Caki2 (cell line): ENCODE data around the gene RNF151. TPM values are rescaled to one million over a fixed set of nuclear protein-coding genes. Genes with fewer than 3 reads are reported as not detected.
A peak's percentile ranks its signal among the peaks of the same experiment; 100 is the strongest.

Experiments
- DNase-seq: peaks from one replicate; pipeline ENCODE4 v3.0.0-alpha.2; 2015; ENCODE audit warnings: low read depth
- in situ Hi-C: cut with HindIII; loops from 2 replicates; pipeline ENCODE4 v1.10.0; 2016; ENCODE audit warnings: low sequenced_read_pairs, low pct_unique_long_range_greater_than_20kb, mixed read lengths
- total RNA-seq: library from RNA; depleted of rRNA; stranded (reverse); fragments of >200 nt; shearing (Covaris generic); gene quantifications from 2 replicates; pipeline ENCODE4 v1.2.3, GENCODE V29; 2014; ENCODE audit warnings: low replicate concordance

The RNF151 gene
- total RNA-seq, 1 experiment from 2014 or later: not detected

DNA sequence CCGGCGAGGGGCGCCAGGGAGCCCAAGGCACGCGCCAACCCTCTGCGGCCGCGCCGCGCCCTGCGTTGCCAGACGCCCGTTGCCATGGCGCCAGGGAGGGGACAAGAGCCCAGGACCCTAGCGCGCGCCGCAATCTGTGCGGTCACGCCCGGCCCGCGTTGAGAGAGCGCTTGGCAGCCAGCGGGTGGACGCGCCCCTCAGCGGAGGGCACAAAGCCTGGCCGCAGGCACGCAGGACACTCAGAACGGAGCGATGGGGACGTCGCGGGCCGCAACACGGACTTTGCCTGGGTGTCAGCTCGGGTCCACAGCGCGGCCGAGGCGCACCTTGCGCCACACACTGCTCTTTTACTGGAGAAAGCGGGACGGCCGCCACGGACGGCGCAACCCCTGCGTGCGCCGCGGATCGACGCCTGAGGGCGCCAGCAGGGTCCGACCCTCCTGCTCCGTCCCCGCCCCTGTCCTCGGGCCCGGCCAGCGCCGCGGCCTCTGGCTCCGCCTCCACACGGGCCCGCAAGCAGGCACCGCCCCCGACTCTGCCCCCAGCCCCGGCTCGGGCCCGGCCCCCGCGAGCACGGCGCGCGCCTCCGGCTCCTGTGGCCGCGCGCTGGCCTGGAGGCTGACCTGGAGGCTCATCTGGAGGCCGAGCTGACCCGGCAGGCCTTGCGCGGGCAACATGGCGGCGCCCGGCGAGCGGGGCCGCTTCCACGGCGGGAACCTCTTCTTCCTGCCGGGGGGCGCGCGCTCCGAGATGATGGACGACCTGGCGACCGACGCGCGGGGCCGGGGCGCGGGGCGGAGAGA, 17.1 kb downstream of the RNF151 start, which contains the start of gene GFER:
GFER (plus strand) TSS at position 650 of the 803 bp plus-strand sequence; CDS start at position 676, 26 bp downstream.
- in situ Hi-C loops: no loop called here
- peak; percentile 92 for DNase-seq

DNA sequence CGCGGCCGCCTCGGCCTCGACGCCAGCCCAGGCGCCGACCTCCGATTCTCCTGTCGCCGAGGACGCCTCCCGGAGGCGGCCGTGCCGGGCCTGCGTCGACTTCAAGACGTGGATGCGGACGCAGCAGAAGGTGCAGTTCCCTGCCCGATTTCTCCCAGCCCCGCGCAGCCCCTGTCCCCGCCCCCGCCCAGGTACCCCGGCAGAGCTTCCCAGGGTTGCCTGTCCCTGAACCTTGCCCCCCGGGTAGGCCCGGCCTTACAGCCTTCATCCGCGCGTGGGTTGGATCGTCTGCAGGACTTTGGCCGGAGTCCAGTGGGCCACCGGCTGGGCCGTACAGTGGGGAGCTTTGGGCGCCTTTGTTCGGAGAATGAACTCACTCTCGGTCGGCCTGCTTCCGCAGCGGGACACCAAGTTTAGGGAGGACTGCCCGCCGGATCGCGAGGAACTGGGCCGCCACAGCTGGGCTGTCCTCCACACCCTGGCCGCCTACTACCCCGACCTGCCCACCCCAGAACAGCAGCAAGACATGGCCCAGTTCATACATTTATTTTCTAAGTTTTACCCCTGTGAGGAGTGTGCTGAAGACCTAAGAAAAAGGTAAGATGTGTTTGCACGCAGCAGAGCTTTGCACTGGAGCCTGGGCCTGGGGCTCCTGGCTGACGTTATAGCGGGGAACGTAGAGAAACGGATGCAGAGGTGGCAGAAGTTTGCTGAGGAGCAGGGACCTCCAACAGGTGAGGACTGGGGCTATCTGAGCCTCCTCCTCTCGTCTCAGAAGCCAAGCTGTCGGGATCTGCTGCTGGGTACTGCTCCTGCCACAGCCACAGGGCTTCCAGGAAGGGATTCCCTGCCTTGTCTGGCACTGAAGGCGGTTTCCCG, 17.9 kb downstream of the RNF151 start:
- in situ Hi-C loops: no loop called here
- no peak for DNase-seq

DNA sequence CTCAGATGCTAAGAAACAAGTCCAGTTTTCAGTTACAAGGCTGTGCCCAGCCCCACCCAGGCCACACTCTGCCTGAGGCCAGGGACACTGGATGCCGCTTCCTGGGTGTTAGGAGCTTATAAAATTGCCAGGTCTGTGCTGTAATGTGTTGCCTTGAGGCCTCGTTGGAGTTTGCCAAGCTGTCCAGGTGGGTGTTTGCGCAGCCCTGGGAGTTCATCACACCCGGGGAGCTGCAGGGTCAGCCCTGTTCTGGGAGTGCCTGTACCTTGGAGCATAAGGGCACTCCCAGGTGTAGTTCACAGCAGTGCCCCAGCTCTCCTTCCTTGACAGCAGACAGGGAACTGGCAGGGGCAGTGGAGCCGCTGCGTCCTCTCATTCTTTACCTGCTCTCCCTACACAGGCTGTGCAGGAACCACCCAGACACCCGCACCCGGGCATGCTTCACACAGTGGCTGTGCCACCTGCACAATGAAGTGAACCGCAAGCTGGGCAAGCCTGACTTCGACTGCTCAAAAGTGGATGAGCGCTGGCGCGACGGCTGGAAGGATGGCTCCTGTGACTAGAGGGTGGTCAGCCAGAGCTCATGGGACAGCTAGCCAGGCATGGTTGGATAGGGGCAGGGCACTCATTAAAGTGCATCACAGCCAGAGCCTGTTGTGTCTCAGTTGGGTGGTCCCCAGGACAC, 19.0 kb downstream of the RNF151 start:
- in situ Hi-C loops: no loop called here
- no peak for DNase-seq

DNA sequence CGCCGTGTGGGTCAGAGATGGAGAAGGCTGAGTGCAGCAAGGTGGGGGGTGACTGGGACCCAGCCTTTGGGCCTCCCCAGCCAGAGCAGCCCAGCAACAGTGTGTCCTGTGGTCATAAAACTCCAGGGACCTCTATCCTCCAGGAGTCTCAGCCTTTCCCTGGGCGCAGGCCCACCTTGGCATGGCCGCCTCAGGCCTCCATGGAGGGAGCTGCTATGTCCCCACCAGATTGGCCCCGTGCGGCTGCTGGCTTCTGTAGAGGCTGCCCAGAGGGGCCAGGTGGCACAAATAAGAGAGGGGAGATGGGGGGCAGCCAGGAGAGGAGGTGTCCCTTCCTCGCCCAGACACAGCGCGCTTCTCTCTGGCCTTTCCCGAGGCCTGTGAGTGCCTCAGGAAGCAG, 20.5 kb downstream of the RNF151 start:
- in situ Hi-C loops: no loop called here
- DNase-seq: no peak

DNA sequence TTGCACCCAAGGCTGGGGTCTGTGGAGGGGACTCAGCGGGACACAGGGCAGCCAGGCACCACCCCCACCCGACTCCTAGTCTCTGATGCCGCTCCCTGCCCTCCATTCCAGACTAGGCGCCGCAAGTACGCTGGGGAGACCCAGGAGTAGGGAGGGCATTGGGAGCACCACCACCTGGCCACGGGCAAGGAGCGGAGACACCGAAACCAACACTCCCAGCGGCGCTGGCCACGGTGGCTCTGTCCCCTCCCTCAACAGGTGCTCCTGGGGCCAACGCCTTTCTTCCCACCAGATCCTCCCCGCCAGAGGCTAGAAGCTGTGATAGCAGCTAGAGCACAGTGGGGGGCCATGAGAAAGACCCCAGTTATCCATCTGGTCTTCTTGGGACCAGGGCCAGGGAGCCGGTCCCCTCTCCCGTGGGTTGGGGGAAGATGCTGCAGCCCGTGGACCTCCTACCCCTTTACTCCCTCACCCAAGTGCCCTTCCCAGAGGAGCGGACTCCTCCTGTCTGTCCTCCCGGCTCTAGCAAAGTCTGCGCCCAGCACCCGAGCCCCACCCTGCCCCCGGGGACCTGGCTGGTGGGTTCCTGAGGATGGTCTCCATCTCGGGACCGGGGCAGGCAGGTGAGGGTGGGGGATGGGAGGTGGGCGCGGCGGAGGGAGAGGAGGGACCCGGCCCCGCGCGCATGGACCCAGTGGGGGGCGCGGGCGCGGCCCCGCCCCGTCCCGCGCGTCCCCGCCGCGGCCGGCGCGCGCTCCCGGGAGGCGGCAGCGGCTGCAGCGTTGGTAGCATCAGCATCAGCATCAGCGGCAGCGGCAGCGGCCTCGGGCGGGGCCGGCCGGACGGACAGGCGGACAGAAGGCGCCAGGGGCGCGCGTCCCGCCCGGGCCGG, 22.8 kb downstream of the RNF151 start, which contains the start of gene SYNGR3:
SYNGR3 (plus strand) TSS at position 762 of the 892 bp plus-strand sequence. CDS start 133 bp downstream, outside the sequence.
- no peak for DNase-seq
- in situ Hi-C loops: no loop called here

DNA sequence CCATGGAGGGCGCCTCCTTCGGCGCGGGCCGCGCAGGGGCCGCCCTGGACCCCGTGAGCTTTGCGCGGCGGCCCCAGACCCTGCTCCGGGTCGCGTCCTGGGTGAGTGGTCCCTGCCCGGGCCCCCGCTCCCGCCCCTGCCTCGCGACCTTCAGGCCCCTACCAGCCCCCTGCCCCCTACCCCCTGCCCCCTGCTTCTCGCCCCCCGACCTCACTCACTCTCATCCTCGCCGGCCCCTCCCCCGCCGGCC, 23.4 kb downstream of the RNF151 start:
- DNase-seq: no peak
- in situ Hi-C loops: no loop called here

DNA sequence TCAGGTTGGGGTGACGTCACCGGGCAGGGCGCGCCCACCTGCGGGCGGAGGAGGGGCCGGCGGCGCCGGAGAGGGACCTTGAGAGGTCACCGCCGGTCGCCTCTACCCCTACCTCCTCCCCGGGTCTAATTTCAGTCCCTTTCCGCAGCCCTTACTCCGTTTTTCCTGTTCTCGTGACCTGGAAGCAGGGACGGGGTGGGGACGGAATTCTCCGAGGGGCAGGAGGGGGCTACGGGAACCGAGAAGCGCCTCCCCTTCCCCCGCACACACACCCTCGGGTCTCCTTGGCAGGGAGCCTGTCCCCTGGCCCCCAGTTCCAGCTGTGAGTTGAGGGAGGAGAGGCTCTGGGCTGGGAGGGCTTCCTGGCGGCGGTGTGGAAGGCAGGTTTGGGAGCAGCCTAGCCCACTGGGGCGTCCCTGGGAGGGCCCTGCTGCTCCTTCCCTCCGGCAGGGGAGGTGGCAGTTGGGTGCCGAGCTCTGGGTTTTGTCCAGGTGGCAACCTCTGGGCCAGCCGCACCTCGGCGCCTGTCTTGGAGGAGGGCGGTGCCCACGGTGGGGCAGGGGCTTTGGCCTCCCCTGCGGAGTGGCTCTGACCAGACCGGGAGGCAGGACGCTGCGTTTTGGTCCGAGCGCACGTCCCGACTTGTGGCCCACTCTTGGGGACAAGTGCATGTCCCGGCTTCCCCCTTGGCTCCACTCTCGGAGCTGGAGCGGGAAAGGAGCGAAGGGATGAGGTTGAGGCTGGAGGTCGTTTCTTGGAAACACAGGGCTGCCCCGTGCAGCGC, 23.9 kb downstream of the RNF151 start:
- peak; percentile 45 for DNase-seq
- in situ Hi-C loops: no loop called here

DNA sequence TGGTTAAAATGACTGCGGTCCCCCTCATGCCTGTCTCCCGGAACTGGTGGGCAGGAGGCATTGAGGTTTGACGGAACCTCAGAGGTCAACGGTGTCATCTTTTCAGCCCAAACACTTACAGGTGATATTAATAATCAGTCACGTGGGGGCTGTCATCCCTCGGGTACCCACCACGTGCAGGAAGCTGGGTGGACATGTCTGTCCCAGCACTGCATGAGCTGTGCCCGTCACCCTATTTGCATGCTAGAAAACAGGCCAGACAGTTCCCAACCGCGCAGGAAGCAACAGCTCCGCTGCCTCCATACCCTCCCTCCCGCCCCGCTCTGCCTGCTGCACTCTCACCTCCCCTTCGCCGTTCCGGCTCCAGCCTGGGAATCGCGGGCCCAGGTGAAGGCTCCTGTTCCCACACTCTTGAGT, 24.5 kb downstream of the RNF151 start:
- in situ Hi-C loops: no loop called here
- no peak for DNase-seq

DNA sequence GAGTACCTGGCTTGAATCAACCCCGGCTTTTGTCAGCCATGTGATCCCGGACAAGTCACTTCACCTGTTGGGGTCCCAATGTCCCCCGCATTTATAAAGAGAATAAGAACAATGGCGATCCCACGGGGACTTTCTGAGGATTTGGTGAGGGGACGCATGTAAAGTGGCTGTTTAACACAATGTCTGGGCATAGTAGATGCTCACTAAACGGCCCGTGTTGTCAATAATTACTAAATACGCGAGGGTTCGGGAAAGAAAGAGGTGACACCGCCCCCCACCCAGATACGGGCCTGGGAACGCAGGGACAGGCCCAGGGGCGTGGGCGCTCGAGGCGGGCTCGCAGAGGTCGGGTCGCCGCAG, 24.9 kb downstream of the RNF151 start:
- DNase-seq: no peak
- in situ Hi-C loops: no loop called here

DNA sequence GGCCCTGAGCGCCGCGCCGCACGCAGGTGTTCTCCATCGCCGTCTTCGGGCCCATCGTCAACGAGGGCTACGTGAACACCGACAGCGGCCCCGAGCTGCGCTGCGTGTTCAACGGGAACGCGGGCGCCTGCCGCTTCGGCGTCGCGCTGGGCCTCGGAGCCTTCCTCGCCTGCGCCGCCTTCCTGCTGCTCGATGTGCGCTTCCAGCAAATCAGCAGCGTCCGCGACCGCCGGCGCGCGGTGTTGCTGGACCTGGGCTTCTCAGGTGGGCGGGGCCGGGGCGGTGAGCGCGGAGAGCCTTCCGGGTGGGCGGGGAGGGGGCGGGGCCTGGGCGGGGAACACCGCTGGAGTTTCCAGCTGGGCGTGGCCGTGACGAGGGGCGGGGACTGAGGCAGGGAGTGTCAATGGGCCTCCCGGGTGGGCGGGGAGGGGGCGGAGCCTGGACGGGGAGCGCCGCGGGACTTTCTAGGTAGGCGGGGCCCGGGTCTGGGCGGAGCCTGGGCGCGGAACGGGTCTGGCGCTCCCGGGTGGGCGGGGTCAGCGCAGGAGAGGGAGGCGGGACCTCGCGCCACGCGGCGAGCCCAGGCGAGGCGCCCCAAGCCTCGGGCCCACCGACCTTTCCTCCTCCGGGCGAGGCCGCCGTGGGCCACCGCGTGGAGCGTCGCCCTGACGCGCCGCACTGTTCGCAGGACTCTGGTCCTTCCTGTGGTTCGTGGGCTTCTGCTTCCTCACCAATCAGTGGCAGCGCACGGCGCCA, 25.5 kb downstream of the RNF151 start:
- DNase-seq: peak; percentile 78
- in situ Hi-C loops: no loop called here

DNA sequence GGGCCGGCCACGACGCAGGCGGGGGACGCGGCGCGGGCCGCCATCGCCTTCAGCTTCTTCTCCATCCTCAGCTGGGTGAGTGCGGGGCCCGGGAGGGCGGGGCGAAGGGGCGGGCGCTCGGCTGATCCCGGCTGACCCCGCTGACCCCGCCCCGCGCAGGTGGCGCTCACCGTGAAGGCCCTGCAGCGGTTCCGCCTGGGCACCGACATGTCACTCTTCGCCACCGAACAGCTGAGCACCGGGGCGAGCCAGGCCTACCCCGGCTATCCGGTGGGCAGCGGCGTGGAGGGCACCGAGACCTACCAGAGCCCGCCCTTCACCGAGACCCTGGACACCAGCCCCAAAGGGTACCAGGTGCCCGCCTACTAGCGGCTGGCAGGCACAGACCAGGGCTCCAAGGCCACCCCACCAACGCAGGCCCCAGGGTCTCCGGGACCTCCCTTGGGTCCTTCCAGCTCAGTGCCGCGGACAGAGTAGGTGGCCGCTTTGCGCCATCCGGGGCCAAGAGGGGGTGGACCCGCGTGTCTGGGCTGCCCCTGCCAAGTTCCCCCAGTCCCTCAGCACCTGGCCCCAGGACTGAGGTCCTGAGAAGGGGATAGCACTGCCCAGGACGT, 26.2 kb downstream of the RNF151 start:
- DNase-seq: no peak
- in situ Hi-C loops: no loop called here

DNA sequence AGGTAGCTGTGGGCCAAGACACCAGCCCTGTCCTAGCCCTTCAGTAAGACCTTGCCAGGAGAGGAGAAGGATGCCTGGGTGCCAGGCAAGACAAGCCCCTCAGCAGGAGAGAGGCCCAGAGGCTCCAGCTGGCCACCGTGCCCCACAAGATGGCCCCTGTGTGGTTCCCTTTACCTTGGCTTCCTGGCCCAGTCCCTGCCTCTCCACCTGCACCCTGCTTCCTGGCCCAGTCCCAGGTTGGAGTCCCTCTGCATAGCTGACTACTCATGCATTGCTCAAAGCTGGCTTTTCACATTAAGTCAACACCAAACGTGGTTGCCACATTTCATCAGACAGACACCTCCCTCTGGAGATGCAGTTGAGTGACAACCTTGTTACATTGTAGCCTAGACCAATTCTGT, 27.1 kb downstream of the RNF151 start:
- peak; percentile 82 for DNase-seq
- in situ Hi-C loops: no loop called here

DNA sequence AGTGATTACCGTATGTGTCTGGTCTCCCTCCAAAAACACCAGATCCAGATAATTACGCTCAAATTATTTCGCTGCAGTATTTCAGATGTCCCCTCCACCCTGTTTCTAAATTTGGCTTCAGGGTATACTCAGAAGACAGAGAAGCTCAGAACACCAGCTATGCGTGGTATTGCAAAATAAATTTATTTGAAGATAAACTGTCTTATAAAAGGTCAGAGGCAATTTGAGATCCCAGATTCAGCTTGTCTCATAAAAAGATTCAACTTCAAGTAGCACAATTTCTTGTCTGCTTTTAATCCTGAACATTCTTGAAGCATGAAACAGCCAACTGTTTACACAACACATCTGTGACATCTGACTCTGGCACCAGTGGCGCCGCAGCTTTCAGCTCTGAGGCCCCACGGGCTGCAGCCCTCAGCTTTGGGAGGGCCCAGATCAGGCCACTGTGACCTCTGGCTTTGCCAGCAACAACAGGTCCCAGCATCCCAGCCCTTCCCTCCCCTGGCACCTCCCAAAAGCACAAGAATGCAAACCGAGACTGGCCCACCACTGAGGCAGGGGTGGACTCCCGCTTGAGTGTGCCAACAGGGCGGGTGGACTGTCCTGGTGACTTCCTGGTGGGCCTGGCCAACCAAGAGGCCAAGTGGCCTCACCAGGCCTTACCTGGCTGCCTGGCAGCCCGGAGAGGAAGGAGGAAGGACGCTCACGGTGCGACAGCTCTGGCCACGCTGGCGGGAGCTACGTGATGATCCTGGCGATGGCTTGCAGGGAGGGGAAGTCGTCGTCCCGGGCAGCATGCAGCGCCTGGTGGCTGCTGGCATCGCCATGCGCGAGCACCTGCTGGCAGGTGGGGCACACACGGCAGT, 31.1 kb downstream of the RNF151 start:
- DNase-seq: peak; percentile 59
- in situ Hi-C loops: no loop called here

DNA sequence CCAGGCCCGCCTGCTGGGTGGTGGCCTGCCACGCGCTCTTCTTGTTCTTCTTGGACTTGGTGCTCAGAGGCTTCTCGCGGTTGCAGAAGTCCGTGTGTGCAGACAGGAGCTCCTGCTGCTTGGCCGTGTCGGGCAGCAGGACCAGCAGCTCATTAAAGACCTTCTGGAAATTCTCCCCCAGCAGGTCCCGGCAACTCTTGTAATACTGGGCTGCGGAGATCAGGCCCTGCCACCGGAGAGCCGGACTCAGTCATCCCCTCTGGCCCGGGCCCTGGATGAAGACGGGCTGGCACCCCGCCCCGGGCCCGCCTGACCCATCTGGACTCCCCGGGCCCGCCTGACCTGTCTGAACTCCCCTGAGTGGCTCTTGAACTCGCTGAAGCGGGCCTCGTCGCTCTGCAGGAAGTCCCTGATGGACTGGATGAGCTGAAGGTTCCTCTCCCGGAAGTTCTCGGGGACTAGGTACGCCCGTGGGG, 31.7 kb downstream of the RNF151 start:
- in situ Hi-C loops: no loop called here
- no peak for DNase-seq
